Liver (tissue), 9 donors: ENCODE results near the gene MAGI1. TPM values are rescaled to one million over a fixed set of nuclear protein-coding genes. Genes with fewer than 3 reads are reported as not detected.

Experiments
- DNase-seq: peaks from one replicate; pipeline ENCODE4 v3.0.0-alpha.2; 2017; ENCODE audit warnings: low spot score
- H3K27ac ChIP-seq, 2 donors: one replicate each; pipeline ENCODE4 v1.7.0; 2013; ENCODE audit warnings: inconsistent platforms in 2 of 2, low read length in 2 of 2, control low read depth in 1 of 2, low read depth in 1 of 2, mild to moderate bottlenecking in 1 of 2
- H3K27me3 ChIP-seq, 4 donors: one replicate each; pipeline versions ENCODE4 v1.6.1 to v1.7.0; 2013; ENCODE audit warnings: low read length in 3 of 4, inconsistent platforms in 1 of 4, mild to moderate bottlenecking in 1 of 4, moderate library complexity in 1 of 4; ENCODE audit not compliant: control insufficient read depth in 4 of 4, insufficient read depth in 4 of 4
- H3K36me3 ChIP-seq, 4 donors: one replicate each; pipeline versions ENCODE4 v1.6.1 to v1.7.0; 2013; ENCODE audit warnings: low read length in 3 of 4, mild to moderate bottlenecking in 3 of 4, low read depth in 1 of 4, moderate library complexity in 1 of 4; ENCODE audit not compliant: control insufficient read depth in 4 of 4, insufficient read depth in 3 of 4
- H3K4me1 ChIP-seq, 4 donors: one replicate each; pipeline versions ENCODE4 v1.6.1 to v1.7.0; 2013; ENCODE audit warnings: low read length in 3 of 4, mild to moderate bottlenecking in 3 of 4, moderate library complexity in 1 of 4; ENCODE audit not compliant: control insufficient read depth in 4 of 4, insufficient read depth in 4 of 4
- H3K4me3 ChIP-seq, 3 donors: one replicate each; pipeline versions ENCODE4 v1.6.1 to v1.7.0; 2013; ENCODE audit warnings: low read length in 3 of 3, control low read depth in 1 of 3, low read depth in 1 of 3, mild to moderate bottlenecking in 1 of 3
- H3K9ac ChIP-seq, 2 donors: one replicate each; pipeline ENCODE4 v1.7.0; 2013; ENCODE audit warnings: low read length in 2 of 2, mild to moderate bottlenecking in 2 of 2, moderate library complexity in 2 of 2, control low read depth in 1 of 2, low read depth in 1 of 2
- H3K9me3 ChIP-seq, 4 donors: one replicate each; pipeline versions ENCODE4 v1.6.1 to v1.7.0; 2013; ENCODE audit warnings: low read length in 3 of 4; ENCODE audit not compliant: control insufficient read depth in 4 of 4
- ATF3 ChIP-seq: IDR thresholded peaks from 2 replicates; pipeline ENCODE4 v1.6.1; 2016; ENCODE audit warnings: antibody characterized with exemption
- CTCF ChIP-seq: fragments of 150-350 bp; IDR thresholded peaks from 2 replicates; pipeline ENCODE4 v1.5.1; 2017; ENCODE audit warnings: improper control_type of control experiment, low read depth, low read length; ENCODE audit not compliant: missing input control
- EGR1 ChIP-seq, 2 donors: IDR thresholded peaks; 2 replicates each; pipeline ENCODE4 v1.6.1; 2016 to 2018; ENCODE audit warnings: antibody characterized with exemption in 2 of 2, low read depth in 2 of 2
- FOXA1 ChIP-seq: IDR thresholded peaks from 2 replicates; pipeline ENCODE4 v1.6.1; 2016; ENCODE audit warnings: antibody characterized with exemption
- FOXA2 ChIP-seq: IDR thresholded peaks from 2 replicates; pipeline ENCODE4 v1.6.1; 2016; ENCODE audit warnings: antibody characterized with exemption
- GABPA ChIP-seq, 2 donors: IDR thresholded peaks in 1 of 2; conservative IDR thresholded peaks in 1 of 2; 2 replicates each; pipeline ENCODE4 v1.6.1; 2016; ENCODE audit warnings: antibody characterized with exemption in 2 of 2, mild to moderate bottlenecking in 1 of 2, moderate library complexity in 1 of 2
- HNF4A ChIP-seq, 2 donors: conservative IDR thresholded peaks; 2 replicates each; pipeline ENCODE4 v1.6.1; 2016; ENCODE audit warnings: antibody characterized with exemption in 2 of 2, mild to moderate bottlenecking in 2 of 2
- HNF4G ChIP-seq: IDR thresholded peaks from 2 replicates; pipeline ENCODE4 v1.6.1; 2016; ENCODE audit warnings: antibody characterized with exemption
- JUND ChIP-seq, 2 donors: IDR thresholded peaks; 2 replicates each; pipeline ENCODE4 v1.6.1; 2016; ENCODE audit warnings: antibody characterized with exemption in 2 of 2
- MAX ChIP-seq: IDR thresholded peaks from 2 replicates; pipeline ENCODE4 v1.6.1; 2016; ENCODE audit warnings: antibody characterized with exemption
- NR2F2 ChIP-seq: IDR thresholded peaks from 2 replicates; pipeline ENCODE4 v1.6.1; 2016; ENCODE audit warnings: antibody characterized with exemption
- RAD21 ChIP-seq, 2 donors: IDR thresholded peaks; 2 replicates each; pipeline ENCODE4 v1.6.1; 2016; ENCODE audit warnings: antibody characterized with exemption in 2 of 2, mild to moderate bottlenecking in 2 of 2
- REST ChIP-seq: IDR thresholded peaks from 2 replicates; pipeline ENCODE4 v1.6.1; 2016; ENCODE audit warnings: antibody characterized with exemption, mild to moderate bottlenecking
- RXRA ChIP-seq, 2 donors: IDR thresholded peaks; 2 replicates each; pipeline ENCODE4 v1.6.1; 2017 to 2018; ENCODE audit warnings: antibody characterized with exemption in 2 of 2, mild to moderate bottlenecking in 1 of 2
- SP1 ChIP-seq: IDR thresholded peaks from 2 replicates; pipeline ENCODE4 v1.6.1; 2018; ENCODE audit warnings: antibody characterized with exemption, mild to moderate bottlenecking
- TAF1 ChIP-seq: conservative IDR thresholded peaks from 2 replicates; pipeline ENCODE4 v1.6.1; 2016; ENCODE audit warnings: antibody characterized with exemption, mild to moderate bottlenecking
- YY1 ChIP-seq: IDR thresholded peaks from 2 replicates; pipeline ENCODE4 v1.6.1; 2016; ENCODE audit warnings: antibody characterized with exemption, mild to moderate bottlenecking
- ZBTB33 ChIP-seq: IDR thresholded peaks from 2 replicates; pipeline ENCODE4 v1.6.1; 2016; ENCODE audit warnings: antibody characterized with exemption
- WGBS: extraction: QIAGEN DNeasy Blood & Tissue Kit; methylation state at CpG from one replicate; pipeline ENCODE4 v1.1.7; 2013; 5-methylcytosine and 5-hydroxymethylcytosine counted together
- polyA plus RNA-seq, 2 donors: library from polyadenylated mRNA; stranded (reverse) in 1 of 2; unstranded in 1 of 2; fragments of 200-250 nt in 1 of 2; fragments of >200 nt in 1 of 2; fragmentation: Nextera tagmentation in 1 of 2; extraction: Ambion mirVana in 1 of 2; gene quantifications; one replicate each; pipeline versions ENCODE4 v1.2.1 to v1.2.3, GENCODE V29; 2013 to 2015
- total RNA-seq, 2 donors: library from RNA; depleted of rRNA; stranded (reverse); fragments of >200 nt; gene quantifications; one replicate each; pipeline ENCODE4 v1.2.3, GENCODE V29; 2014
- donor health status: healthy.
- donor health status: healthy.
- donor health status: healthy.
- donor health status: healthy.
- donor health status: healthy.

The MAGI1 gene
- total and polyA plus RNA-seq, 4 donors = 9.6 to 68.8 (median 14.0) TPM

- WGBS = 75% methylated on average over 2 of the region's 2 CpGs
- H3K9me3 ChIP-seq = no peaks in the 10 kb centered on the region
- TF ChIP-seq MAX = no peak
- TF ChIP-seq HNF4A (conservative IDR thresholded peaks at IDR 0.05) = no peak
- TF ChIP-seq FOXA2 = no peak
- no peak for TF ChIP-seq FOXA1
- TF ChIP-seq ZBTB33 = no peak
- no peak for TF ChIP-seq JUND (IDR thresholded peaks at IDR 0.05)
- TF ChIP-seq GABPA (IDR thresholded peaks at IDR 0.05 in 1 of 2, conservative IDR thresholded peaks at IDR 0.05 in 1 of 2) = no peak
- TF ChIP-seq REST = no peak
- TF ChIP-seq YY1 = no peak
- no peak for TF ChIP-seq RAD21 (IDR thresholded peaks at IDR 0.05)
- no peak for TF ChIP-seq TAF1
- no peak for TF ChIP-seq SP1
- TF ChIP-seq EGR1 (IDR thresholded peaks at IDR 0.05; ENCODE audit: low read depth in 2 of 2) = no peak
- no peaks in the 10 kb centered on the region for H3K27me3 ChIP-seq
- H3K9ac ChIP-seq = no peak overlapping the region
- peaks cover 0 to 4% (median 0%) of the 10 kb centered on the region in 4 donors for H3K4me1 ChIP-seq
- DNase-seq = no peak
- no peak overlapping the region for H3K27ac ChIP-seq
- no peak overlapping the region for H3K4me3 ChIP-seq
- no peaks in the 10 kb centered on the region for H3K36me3 ChIP-seq
Measured at GRCh38 chr3:65788461-65788860, 250.3 kb downstream of the MAGI1 start.

- Histone ChIP-seq H3K27ac (no peak overlapping the region), H3K27me3 (no peaks in the 10 kb centered on the region), H3K36me3 (no peaks in the 10 kb centered on the region), H3K9me3 (no peaks in the 10 kb centered on the region), H3K4me1 (peaks cover 0 to 4% (median 0%) of the 10 kb centered on the region in 4 donors), H3K9ac (no peak overlapping the region), H3K4me3 (no peak overlapping the region)
- 93% methylated on average over 2 of the region's 2 CpGs for WGBS
- no peak for DNase-seq
- no peak for TF ChIP-seq ZBTB33
- no peak for TF ChIP-seq FOXA1
- no peak for TF ChIP-seq REST
- no peak for TF ChIP-seq NR2F2
- no peak for TF ChIP-seq MAX
- TF ChIP-seq JUND (IDR thresholded peaks at IDR 0.05) = no peak
- no peak for TF ChIP-seq FOXA2
- no peak for TF ChIP-seq TAF1
- no peak for TF ChIP-seq CTCF
- TF ChIP-seq HNF4A (conservative IDR thresholded peaks at IDR 0.05) = no peak
- no peak for TF ChIP-seq HNF4G
- TF ChIP-seq EGR1 (IDR thresholded peaks at IDR 0.05; ENCODE audit: low read depth in 2 of 2) = no peak
- TF ChIP-seq ATF3 = no peak
- TF ChIP-seq RXRA (IDR thresholded peaks at IDR 0.05) = no peak
- no peak for TF ChIP-seq YY1
Measured at GRCh38 chr3:65787827-65788226, 250.9 kb downstream of the MAGI1 start.
